GM12892 (cell line): Measurements from ENCODE around the gene VSIR. TPM values are rescaled to one million over a fixed set of nuclear protein-coding genes. Genes with fewer than 3 reads are reported as not detected.

Experiments
- DNase-seq: peaks from one replicate; pipeline ENCODE4 v3.0.0; 2011; ENCODE audit not compliant: insufficient read length
- FAIRE-seq: peaks from 2 replicates; lab custom pipeline; 2011; peaks lifted over from hg19 to GRCh38; lab: Jason Lieb, UNC
- POLR2A ChIP-seq: IDR thresholded peaks from 2 replicates; pipeline ENCODE4 v1.6.1; 2011; ENCODE audit warnings: low read depth, low read length, control low read depth
- POLR2AphosphoS5 ChIP-seq: IDR thresholded peaks from 2 replicates; pipeline ENCODE4 v1.6.1; 2011; ENCODE audit warnings: low read depth, low read length, control low read depth
- TAF1 ChIP-seq: IDR thresholded peaks from 2 replicates; pipeline ENCODE4 v1.6.1; 2011; ENCODE audit warnings: low read depth, mild to moderate bottlenecking, control low read depth, low read length, borderline replicate concordance
- polyA plus RNA-seq: library from polyadenylated mRNA; unstranded; fragments of >200 nt; gene quantifications from one replicate; pipeline ENCODE4 v1.2.1, GENCODE V29; 2012; ENCODE audit warnings: missing spikeins, inconsistent platforms; ENCODE audit not compliant: missing spikeins

Gene VSIR
- 2.6 TPM for polyA plus RNA-seq

GRCh38 chr10:71773221-71773971 lies at the start of gene VSIR:
TSS of gene VSIR (minus strand) at chr10:71773520. CDS start at chr10:71773439, 81 bp downstream.
- 0 out of 2 replicates have a peak, but pooled peaks have one; percentile 29 for TF ChIP-seq TAF1
- TF ChIP-seq POLR2A, result peak; percentile 82
- TF ChIP-seq POLR2AphosphoS5, result 0 out of 2 replicates have a peak, but pooled peaks have one; percentile 27
- FAIRE-seq (peak; percentile 89), DNase-seq (peak; percentile 89)

GRCh38 chr10:71821909-71822763 lies 48.8 kb upstream of the VSIR start:
- DNase-seq (no peak), FAIRE-seq (no peak)
- no peak for TF ChIP-seq POLR2AphosphoS5
- TF ChIP-seq TAF1, result no peak
- TF ChIP-seq POLR2A, result no peak

GRCh38 chr10:71820966-71821365 lies 47.6 kb upstream of the VSIR start:
- no peak for FAIRE-seq
- no peak for DNase-seq
- TF ChIP-seq POLR2AphosphoS5 (no peak), POLR2A (no peak), TAF1 (no peak)

GRCh38 chr10:71819985-71820384 lies 46.7 kb upstream of the VSIR start:
- FAIRE-seq, result no peak

GRCh38 chr10:71819441-71819861 lies 46.1 kb upstream of the VSIR start:
- DNase-seq (no peak), FAIRE-seq (no peak)
- TF ChIP-seq TAF1 (no peak), POLR2A (no peak), POLR2AphosphoS5 (no peak)

More at GRCh38 chr10:71819985-71820384, 46.7 kb upstream of the VSIR start:
- TF ChIP-seq POLR2A (no peak), POLR2AphosphoS5 (no peak), TAF1 (no peak)
- DNase-seq, result no peak

GRCh38 chr10:71818674-71819260 lies 45.4 kb upstream of the VSIR start:
- TF ChIP-seq POLR2AphosphoS5 (no peak), TAF1 (no peak), POLR2A (no peak)
- DNase-seq (no peak), FAIRE-seq (no peak)

- DNase-seq (no peak), FAIRE-seq (no peak)
- TF ChIP-seq POLR2AphosphoS5, result no peak
- no peak for TF ChIP-seq TAF1
- no peak for TF ChIP-seq POLR2A
These were observed 44.7 kb upstream of the VSIR start for GRCh38 chr10:71817831-71818655.

- no peak for FAIRE-seq
- DNase-seq, result no peak
- TF ChIP-seq POLR2AphosphoS5 (no peak), POLR2A (no peak), TAF1 (no peak)
These were observed 43.8 kb upstream of the VSIR start for GRCh38 chr10:71816936-71817618.

- no peak for DNase-seq
- TF ChIP-seq POLR2AphosphoS5 (no peak), POLR2A (no peak), TAF1 (no peak)
- no peak for FAIRE-seq
These were observed 43.1 kb upstream of the VSIR start for GRCh38 chr10:71816421-71816851.
